ENCODE measurements around the gene CCDC158.
"Not testable (repeated sequence)": the region's sequence is repeated elsewhere in the genome, so short reads cannot be mapped to it uniquely, and the experiment has no call there.

Gene CCDC158

DNA sequence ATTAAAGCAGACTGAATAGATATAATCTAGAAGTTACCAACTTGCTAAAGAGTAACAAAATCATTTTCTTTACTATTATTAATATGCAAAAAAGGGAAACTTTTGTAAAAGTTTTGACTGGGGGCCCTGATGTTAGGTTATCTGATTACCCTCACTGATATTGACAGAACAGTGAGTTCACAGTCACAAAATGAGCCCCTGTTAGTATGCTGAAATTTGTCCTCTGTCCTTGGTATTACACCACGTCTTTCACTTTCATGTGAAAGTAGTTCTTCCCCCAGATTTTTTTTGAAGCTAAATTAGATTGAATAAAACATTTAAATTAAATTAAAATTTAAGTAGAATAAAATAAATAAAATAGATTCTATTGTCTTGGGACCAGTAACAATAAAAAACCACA lies 108.5 kb downstream of the CCDC158 start:
- in situ Hi-C loops (cut with MboI; ENCODE audit: low sequenced_read_pairs): no loop called here

DNA sequence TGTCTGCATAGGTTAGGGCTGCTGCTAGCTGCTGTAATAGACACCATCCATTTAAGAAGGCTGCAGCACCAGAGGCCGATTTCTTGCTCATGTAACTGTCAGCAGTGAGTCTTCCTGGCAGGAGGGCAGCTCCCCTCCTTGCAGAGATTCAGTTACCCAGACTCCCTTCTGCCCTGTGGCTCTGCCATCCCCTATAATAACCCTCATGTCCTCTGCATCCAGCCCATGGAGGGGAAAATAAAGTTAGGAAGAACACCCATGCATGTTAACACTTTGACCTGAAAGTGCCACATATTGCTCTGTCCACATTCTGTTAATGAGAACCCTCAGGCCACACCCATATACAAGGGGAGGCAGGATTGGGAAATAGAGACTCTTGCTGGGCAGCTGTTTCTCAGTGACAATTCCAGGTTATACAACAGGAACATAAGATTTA lies 109.0 kb downstream of the CCDC158 start:
- in situ Hi-C loops (cut with MboI; ENCODE audit: low sequenced_read_pairs): no loop called here

DNA sequence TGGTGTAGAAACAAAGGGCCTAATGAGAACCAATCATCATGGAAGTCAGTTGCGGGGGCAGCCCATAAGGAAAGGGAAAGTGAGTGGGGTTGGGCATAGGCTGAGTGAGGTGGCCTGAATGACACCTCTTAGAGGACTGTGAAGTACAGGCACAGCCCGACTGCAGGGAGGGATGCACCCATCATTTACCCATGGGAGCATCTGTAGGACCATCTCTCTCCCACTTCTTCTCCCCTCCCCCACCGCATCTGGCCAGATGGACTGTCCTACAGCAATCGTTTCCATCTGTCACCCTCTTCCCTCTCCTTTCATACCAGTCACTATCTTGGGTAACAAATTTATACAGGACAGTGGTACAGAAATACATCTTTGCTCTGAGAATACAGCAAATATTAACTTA lies 110.3 kb downstream of the CCDC158 start:
- in situ Hi-C loops (cut with MboI; ENCODE audit: low sequenced_read_pairs): no loop called here

DNA sequence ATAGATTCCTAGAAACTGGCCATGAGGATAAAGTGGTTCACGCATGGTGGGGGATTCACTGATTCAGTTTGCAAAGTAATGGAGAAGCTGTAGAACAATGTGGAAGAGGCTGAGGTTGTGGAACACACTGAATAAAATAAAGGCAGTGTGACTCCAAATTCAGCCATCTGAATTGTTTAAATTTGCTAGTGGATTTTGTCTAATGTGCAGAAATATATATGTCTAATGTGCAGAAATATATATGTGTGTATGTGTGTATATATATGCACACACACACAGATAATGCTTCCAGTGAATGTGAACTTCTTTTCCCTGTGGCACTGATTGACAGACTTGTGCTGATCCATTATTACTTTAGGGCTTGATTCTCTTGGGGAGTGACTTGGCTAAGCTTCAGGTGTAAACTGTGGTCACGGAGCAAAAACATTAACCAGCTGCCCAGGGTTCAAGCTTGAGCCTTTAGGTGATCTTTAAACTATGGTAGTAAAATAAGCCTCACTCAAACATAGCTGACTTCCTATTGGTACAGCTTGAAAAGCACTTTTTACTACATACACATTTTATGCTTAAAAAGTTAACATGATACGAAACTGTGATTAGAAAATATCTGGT lies 110.9 kb downstream of the CCDC158 start:
- in situ Hi-C loops (cut with MboI; ENCODE audit: low sequenced_read_pairs): no loop called here

DNA sequence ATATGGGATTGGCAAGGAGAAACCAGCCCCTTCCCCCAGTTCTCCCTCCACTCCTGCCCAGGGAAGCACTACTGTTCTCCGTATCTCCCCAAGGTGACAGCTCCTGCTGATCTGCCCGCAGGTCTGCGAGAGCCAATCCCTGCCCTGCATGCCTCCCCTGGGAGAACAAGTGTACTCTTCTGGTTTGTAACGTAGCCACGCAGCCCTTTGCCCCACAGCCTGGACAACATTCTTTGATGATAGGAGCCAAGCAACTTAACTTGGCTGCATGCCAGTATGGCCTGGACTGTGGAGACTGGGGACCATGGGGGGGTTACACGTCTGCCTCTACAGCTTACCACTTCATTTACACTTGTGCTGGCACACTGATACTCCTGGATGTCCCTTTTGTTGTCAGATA lies 112.4 kb downstream of the CCDC158 start:
- in situ Hi-C loops (cut with MboI; ENCODE audit: low sequenced_read_pairs): no loop called here

DNA sequence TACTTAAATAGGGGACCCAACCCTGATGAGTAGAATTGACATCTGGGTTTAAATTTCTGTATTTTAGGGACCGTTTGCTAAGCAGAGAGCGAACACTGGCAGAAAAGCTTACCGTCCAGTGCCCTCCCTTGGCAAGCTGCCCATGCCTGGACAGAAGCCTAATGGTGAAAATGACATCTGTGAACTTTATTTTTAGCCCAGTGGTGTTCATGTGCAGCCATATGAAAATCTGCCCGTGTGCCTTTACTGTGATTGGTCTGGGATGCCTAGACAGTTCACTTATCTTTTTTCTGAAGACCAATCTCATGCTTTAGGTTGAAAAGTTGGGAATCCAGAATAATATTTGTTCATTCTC lies 113.3 kb downstream of the CCDC158 start:
- in situ Hi-C loops (cut with MboI; ENCODE audit: low sequenced_read_pairs): no loop called here

DNA sequence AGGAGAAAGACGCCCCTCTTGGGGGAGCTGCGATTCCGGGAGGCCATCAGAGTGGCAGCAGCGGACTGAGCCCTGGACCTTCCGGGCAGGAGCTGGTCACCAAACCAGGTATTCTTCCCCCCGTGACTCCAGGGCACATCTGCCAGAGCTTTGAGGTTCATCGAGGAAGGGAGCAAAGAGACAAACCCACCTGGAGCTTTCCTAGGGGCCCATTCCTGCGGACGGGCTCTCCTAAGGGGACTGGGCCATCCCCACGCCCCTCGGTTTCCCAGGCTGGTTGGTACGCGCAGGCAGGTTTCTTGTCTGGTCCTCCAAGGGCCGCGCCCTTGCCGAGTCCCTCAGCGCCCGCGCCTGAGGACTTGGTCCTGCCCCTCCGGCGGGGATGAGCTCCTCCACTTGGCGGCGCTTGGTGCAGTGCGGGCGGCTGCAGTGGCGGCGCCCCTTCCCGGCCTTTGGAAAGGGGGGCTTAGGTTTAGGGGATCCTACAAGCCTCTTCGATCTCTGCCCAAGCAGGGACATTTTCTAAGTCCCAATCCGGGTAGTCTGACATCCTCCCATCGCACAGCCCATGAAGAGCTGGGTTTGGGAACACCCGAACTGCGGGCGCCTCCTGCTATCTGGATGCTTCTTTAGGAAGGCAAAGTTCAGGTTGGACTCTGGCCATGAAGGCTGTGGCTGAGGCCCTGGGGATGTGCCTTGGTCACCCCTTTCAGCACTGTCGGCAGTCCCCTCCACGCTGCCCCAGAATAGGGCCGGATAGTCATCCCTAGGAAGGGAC lies 113.9 kb downstream of the CCDC158 start:
- in situ Hi-C loops (cut with MboI; ENCODE audit: low sequenced_read_pairs): no loop called here

DNA sequence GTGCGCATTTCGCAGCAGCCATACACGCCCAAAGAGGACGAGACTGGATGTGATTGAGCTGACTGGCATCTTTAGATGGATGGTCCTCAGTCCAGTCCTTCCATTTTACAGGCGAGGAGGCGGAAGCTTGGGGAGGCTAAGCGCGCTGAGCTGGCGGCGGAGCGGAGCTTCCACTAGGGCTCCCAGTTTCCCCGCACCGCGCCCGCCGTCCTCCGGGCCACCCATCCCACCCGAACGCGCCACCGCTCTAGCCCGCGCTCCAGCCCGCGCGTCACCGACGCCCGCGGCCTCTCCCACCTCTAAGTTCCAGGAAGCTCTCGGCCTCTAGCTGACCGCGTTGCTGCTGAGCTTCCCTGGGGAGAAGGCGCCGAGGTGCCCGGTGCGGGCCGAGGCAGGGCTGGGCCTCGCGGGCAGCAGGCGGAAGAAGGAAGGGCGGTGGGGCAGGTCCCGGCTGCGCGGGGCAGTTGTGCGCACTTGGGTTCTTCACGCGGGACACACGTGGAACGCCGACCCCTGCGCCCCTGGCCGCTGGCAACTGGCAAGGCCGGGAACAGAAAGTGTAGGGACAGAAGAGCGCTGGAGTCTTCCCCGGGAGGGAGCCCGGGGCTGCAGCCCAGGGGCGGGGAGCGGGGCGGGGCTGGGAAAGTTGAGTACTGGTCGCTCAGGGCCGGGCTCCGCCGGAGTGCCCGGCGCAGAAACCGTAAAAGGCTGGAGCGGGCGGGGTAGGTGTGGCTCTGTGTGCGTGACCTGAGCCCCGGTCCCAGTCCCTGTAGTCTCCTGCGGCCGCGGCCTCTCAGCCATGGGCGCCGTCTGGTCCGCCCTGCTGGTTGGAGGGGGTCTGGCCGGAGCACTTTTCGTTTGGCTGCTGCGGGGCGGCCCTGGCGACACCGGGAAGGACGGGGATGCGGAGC lies 114.7 kb downstream of the CCDC158 start, which contains the start of gene STBD1:
STBD1 (plus strand) TSS at position 763 of the 911 bp plus-strand sequence; CDS start at position 800, 37 bp downstream.
- in situ Hi-C loops (cut with MboI; ENCODE audit: low sequenced_read_pairs): no loop called here

DNA sequence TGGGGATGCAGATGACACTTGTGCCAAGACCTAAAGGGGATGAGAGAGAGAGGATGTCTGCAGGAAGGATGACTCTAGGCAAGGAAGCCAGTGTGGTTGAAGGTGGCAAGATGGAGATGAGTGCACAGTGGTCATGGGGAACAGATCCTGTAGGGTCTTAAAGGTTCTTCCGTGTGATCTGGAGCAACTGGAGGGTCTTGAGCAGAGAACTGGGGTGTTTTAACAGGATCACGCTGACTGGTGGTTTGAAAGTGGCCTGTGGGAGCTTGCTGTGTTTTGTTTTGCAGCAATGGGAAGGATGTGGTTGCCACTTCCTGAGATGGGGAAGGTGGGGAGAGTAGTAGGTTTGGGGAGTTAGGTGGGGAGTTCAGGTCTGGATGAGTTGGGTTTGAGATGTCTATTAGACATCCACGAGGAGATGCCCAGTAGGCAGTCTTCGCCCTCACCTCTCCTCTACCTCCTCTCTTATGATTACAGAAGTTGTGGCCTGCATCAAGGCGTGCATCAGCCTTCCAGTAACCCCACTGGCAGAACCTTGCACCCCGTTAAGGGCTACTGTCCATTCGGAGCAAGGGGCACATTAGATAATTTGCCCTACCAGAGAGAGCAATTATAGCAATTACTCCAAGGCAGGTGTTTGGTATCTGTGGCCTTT lies 115.8 kb downstream of the CCDC158 start:
- in situ Hi-C loops (cut with MboI; ENCODE audit: low sequenced_read_pairs): no loop called here

DNA sequence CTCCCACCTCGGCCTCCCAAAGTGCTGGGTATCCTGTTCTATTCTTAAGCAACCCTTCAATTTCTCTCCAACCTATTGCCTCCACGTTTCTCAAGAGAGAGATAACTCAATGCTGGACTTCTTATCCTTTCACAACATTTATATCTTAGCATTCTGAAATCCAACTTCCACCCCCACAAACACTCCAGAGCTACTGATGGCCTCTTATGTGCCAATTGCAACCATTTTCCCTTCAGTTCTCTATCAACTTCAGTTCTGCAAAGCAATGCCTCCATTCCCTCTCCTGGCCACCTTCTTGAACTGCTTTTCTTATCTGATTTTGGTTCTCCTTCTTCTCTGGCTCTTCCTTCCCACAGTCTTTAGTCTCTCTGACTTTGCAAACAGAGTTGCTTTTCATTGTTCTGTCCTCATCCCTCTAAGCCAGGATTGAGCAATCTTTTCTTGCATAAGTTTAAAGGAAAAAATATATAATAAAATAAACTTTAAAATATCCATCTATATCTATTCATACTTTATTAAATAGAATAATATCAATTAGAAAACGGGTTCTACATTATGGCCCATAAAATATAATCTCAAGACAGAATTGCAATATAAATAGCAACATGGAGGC lies 118.0 kb downstream of the CCDC158 start:
- in situ Hi-C loops (cut with MboI; ENCODE audit: low sequenced_read_pairs): no loop called here

DNA sequence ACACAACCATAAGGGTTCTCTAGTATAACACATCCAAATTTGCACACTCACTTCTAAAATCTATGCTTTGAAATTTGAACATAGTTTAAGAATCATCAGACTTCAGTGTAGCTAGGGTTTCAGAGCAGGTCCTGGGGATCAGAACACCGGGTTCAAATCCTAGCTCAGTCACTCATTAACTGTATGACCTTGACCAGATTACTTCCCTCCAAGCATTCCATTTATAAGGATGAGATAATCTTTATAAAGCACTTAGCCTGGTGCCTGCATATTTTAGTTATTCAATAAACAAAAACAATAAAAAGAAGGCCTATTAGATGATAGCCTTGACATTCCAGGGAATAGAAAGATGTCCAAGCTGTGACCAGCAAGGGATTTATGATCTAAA lies 119.2 kb downstream of the CCDC158 start:
- in situ Hi-C loops (cut with MboI; ENCODE audit: low sequenced_read_pairs): no loop called here

DNA sequence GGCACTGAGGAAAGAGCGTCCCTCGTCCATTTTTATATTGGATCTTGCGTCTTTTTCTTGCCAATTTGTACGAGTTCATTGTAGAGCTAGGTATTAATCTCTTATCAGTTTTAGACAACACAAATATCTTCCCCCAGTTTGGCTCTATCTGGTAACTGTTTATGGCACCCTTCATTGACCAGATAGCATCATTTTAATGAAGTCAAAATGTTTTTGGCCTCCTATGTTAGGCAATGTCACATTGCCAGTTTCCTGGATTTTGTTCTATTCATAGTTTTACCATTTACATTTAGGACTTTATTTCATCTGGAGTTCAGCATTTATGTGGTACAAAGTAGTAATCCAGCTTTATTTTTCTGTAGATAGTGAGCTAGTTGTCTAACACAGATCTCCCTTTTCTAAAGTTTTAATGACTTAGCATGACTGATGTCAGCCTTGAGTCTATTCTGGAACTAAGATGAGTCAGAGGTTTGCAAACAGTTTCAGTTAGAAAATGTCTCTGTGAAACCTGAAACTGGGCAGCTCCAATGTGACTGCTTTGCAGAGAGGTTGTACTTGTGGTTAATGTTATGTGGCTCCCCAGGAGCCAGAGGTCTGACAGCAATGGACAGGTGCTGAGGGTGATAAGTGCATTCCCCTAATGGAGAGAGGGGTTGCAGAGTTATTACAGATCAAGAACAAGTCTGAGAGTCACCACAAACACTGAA lies 119.7 kb downstream of the CCDC158 start:
- in situ Hi-C loops (cut with MboI; ENCODE audit: low sequenced_read_pairs): no loop called here

DNA sequence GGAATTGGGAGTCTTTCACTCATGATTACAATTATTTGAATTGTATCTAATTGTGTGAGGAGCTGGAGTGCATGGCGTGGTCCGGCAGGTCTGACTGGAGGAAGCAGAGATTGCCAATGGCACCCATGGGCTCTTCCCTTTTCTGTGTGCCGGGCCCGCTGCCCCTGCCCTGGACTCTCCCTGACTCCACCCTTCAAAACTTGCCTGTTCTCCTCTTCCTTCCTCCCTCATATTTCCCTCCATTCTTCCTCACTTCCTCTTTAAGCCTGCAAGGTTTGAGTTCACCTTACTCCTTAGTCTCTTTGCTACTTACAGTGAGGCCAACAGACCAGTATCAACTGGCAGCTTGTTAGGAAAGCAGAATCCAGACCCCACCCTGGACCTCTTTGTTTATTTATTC lies 120.9 kb downstream of the CCDC158 start:
- in situ Hi-C loops (cut with MboI; ENCODE audit: low sequenced_read_pairs): no loop called here

DNA sequence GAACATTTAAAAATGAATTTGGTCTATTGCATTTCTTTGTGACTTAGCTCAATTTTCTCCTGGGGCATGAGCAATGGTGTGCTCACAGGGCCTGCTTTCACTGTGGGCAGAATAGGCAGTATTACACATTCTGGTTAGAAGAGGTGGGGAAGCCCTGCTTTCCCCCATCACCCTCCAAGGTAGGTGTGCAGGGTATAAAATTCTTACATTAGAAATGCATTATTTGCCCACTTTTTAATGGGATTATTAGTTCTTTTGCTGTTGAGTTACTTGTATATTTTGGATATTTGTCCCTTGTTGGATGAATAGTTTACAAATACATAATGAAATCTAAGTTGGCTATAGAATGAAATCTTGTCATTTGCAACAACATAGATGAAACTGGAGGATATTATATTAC lies 122.7 kb downstream of the CCDC158 start:
- in situ Hi-C loops (cut with MboI; ENCODE audit: low sequenced_read_pairs): no loop called here

DNA sequence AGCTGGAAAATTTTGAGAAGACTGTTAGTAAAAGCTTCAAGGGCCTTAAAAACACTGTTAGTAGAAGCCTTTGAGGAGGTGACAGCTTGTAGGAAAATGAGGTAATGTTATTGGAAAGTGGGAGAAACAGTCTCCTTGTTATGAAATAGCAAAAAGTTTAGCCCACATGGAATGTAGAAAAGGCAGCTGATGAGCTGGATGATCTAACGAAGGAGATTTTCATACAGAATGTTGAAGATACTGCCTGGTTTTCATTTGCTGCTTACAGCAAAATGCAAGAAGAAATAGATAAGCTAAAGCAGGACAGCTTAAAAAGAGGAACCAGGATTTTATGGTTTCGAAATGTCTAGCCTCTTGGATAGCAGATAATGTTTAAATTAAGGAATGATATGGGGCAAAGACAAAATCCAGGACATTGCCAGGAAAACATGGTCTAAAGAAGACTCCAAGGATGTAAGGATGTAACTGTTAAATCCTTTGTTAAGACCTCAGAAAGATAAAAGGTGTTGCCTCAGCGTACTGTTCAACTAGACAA lies 124.6 kb downstream of the CCDC158 start:
- in situ Hi-C loops (cut with MboI; ENCODE audit: low sequenced_read_pairs): no loop called here

DNA sequence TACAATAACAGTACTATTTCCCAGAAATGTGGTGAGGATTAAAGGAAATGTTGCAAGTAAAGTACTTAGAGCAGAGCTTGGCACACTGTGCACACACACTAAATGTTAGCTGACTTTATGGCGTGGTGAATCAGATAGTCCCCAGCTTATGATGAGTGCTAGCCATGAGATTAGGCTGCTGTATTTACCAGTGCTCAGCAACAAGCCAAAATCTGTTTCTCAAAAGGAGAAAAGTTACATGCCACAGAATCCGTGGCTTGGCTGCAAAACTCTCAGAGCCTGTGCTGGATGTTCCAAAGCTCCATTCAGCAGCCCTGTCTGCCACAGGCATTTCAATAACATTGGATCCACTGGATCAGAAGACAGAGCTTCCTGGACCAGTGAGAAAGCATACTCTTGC lies 127.2 kb downstream of the CCDC158 start:
- in situ Hi-C loops (cut with MboI; ENCODE audit: low sequenced_read_pairs): no loop called here

DNA sequence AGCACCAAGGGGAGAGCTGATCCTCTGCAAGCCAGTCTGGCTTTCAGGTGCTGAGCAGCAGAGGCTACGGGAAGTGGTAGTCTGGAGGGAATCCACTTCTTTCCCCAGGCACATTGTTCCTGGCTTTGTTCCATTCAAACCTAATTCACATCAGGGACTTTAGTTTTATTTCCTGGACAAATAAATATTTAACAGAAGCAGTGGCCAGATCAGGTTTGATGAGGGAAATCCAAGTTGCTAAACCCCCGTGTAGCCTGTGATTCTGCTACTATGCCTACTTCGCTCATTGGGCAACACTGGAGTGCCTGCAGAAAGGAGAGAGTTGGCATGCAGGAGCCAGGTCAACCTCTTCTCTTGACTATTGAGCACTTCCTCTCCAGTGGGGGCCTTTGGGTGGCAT lies 128.2 kb downstream of the CCDC158 start:
- in situ Hi-C loops (cut with MboI; ENCODE audit: low sequenced_read_pairs): no loop called here

DNA sequence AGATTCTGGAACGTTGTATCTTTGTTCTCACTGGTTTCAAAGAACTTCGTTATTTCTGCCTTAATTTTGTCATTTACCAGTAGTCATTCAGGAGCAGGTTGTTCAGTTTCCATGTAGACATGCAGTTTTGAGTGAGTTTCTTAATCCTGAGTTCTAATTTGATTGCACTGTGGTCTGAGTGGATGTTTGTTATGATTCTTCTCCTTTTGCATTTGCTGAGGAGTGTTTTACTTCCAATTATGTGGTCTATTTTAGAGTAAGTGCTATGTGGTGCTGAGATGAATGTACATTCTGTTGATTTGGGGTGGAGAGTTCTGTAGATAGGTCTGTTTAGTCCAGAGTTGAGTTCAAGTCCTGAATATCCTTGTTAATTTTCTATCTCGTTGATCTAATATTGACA lies 133.1 kb downstream of the CCDC158 start:
- in situ Hi-C loops (cut with MboI; ENCODE audit: low sequenced_read_pairs): not testable (repeated sequence)

DNA sequence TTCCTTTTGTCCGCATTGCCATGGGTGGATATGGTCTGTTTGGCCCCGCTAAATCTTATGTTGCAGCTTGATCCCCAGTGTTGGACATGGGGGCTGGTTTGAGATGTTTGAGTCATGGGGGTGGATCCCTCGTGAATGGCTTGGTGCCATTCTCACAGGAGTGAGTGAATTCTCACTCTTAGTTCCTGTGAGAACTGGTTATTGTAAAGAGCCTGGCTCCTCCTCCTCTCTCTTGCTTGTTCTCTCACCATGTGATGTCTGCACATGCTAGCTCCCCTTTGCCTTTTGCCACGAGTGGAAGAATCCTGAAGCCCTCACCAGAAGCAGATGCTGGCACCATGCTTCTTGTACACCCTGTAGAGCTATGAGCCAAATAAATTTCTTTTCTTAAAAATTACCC lies 137.0 kb downstream of the CCDC158 start:
- in situ Hi-C loops (cut with MboI; ENCODE audit: low sequenced_read_pairs): no loop called here

Data from hTERT RPE-1 (cell line).